OCI-LY7 (cell line): ENCODE data around the gene CMTM3. TPM values are rescaled to one million over a fixed set of nuclear protein-coding genes. Genes with fewer than 3 reads are reported as not detected.

ENCODE experiments used
- BruUV-seq: library from RNA; stranded (reverse); fragments of 400-500 nt; replicated peaks from 2 replicates; lab custom pipeline; 2021; lab: Mats Ljungman, UMichigan
- CTCF ChIA-PET: fragments of 300-600 bp; sonication (Branson Sonifier 250); formaldehyde crosslinking; loops from one replicate; lab custom pipeline; 2022; ENCODE audit warnings: antibody characterized with exemption; ENCODE audit not compliant: unreplicated experiment; lab: Charles Lee
- POLR2A ChIA-PET: fragments of 300-600 bp; sonication (Branson Sonifier 250); formaldehyde crosslinking; loops from one replicate; lab custom pipeline; 2022; ENCODE audit warnings: antibody characterized with exemption; lab: Charles Lee
- DNase-seq: peaks from one replicate; pipeline ENCODE4 v3.0.0-alpha.2; 2015; ENCODE audit warnings: low spot score
- H2AFZ ChIP-seq: fragments of 200-600 bp; sonication (generic), shearing (Covaris generic); 2 replicates; pipeline ENCODE4 v1.6.1; 2014; ENCODE audit warnings: mild to moderate bottlenecking, antibody characterized with exemption, low read length, moderate library complexity
- H3K27ac ChIP-seq: fragments of 200-600 bp; sonication (generic); 2 replicates; pipeline ENCODE4 v1.5.1; 2014; ENCODE audit warnings: mixed run types, low read depth, mild to moderate bottlenecking, moderate library complexity, low read length, inconsistent platforms; ENCODE audit not compliant: poor library complexity, severe bottlenecking
- H3K36me3 ChIP-seq: fragments of 200-600 bp; sonication (generic); 2 replicates; pipeline ENCODE4 v1.6.1; 2014; ENCODE audit warnings: mild to moderate bottlenecking, antibody characterized with exemption, low read length, moderate library complexity, mixed read lengths; ENCODE audit not compliant: insufficient read depth
- H3K4me1 ChIP-seq: fragments of 200-600 bp; sonication (generic); 2 replicates; pipeline ENCODE4 v1.5.1; 2014; ENCODE audit warnings: mild to moderate bottlenecking, low read length; ENCODE audit not compliant: insufficient read depth, poor library complexity, severe bottlenecking
- H3K4me2 ChIP-seq: fragments of 200-600 bp; sonication (generic); 2 replicates; pipeline ENCODE4 v1.6.1; 2014; ENCODE audit warnings: mild to moderate bottlenecking, low read length
- H3K4me3 ChIP-seq: fragments of 200-600 bp; sonication (generic); 2 replicates; pipeline ENCODE4 v1.5.1; 2014; ENCODE audit warnings: mild to moderate bottlenecking, low read depth, low read length; ENCODE audit not compliant: poor library complexity, severe bottlenecking
- H3K79me2 ChIP-seq: fragments of 200-600 bp; sonication (generic); 2 replicates; pipeline ENCODE4 v1.6.1; 2016; ENCODE audit warnings: low read depth, mild to moderate bottlenecking, low read length, moderate library complexity, mixed read lengths; ENCODE audit not compliant: insufficient read depth
- H3K9me2 ChIP-seq: fragments of 200-600 bp; sonication (generic); 2 replicates; pipeline ENCODE4 v1.6.1; 2016; ENCODE audit warnings: mild to moderate bottlenecking, low read length, mixed read lengths; ENCODE audit not compliant: insufficient read depth
- H3K9me3 ChIP-seq: fragments of 200-600 bp; sonication (generic); 2 replicates; pipeline ENCODE4 v1.6.1; 2014; ENCODE audit warnings: mild to moderate bottlenecking, mixed run types, low read length, mixed read lengths
- H4K20me1 ChIP-seq: fragments of 200-600 bp; sonication (generic); 2 replicates; pipeline ENCODE4 v1.6.1; 2014; ENCODE audit warnings: mild to moderate bottlenecking, antibody characterized with exemption, low read length, moderate library complexity, mixed read lengths; ENCODE audit not compliant: insufficient read depth
- CTCF ChIP-seq: fragments of 200-600 bp; sonication (generic); conservative IDR thresholded peaks from 2 replicates; pipeline ENCODE4 v1.5.1; 2014; ENCODE audit warnings: mild to moderate bottlenecking, antibody characterized with exemption, low read length, moderate library complexity, mixed read lengths
- EZH2phosphoT487 ChIP-seq: fragments of 200-600 bp; sonication (generic); IDR thresholded peaks from 2 replicates; pipeline ENCODE4 v1.6.1; 2018; ENCODE audit warnings: low read depth, borderline replicate concordance, mild to moderate bottlenecking, mixed run types, antibody characterized with exemption, low read length, moderate library complexity, mixed read lengths
- intact Hi-C: fragments of 100-400 bp; cut with micrococcal nuclease; formaldehyde crosslinking; loops from one replicate; pipeline ENCODE4 v1.10.0; 2022; ENCODE audit not compliant: unreplicated experiment
- total RNA-seq, 2 experiments: library from RNA; depleted of rRNA in 1 of 2; stranded (reverse); fragments of >200 nt in 1 of 2; shearing (Covaris generic) in 1 of 2; gene quantifications; 2 replicates each; pipeline ENCODE4 v1.2.3, GENCODE V29; 2014 to 2022

The CMTM3 gene
- total RNA-seq, 2 experiments from 2014 or later = 5.0 to 30.4 TPM

GRCh38 chr16:66603537-66604375 is 748 bp upstream of the CMTM3 start:
- intact Hi-C loops = loop anchor here (1.0 to 5.0 kb wide), 2 partner anchors 51 to 125 kb away; partner anchors contain the start of genes CKLF and TK2
- H3K9me3 ChIP-seq = peaks cover 15% of the 10 kb centered on the region; the same call in 1 of the 2 replicates
- H3K27ac ChIP-seq = peak overlapping the region; percentile 53
- H3K9me2 ChIP-seq = no peaks in the 10 kb centered on the region
- peak overlapping the region; percentile 84 for H3K4me3 ChIP-seq
- peaks cover 6% of the 10 kb centered on the region; the same call in 1 of the 2 replicates for H4K20me1 ChIP-seq
- CTCF ChIA-PET = no interaction called here
- no TSS peak for BruUV-seq
- POLR2A ChIA-PET = interaction anchor here (0.8 kb wide), 1 partner anchor 264 kb away, joined by 3 read pairs; no protein-coding TSS in a partner anchor
- peaks cover 52% of the 10 kb centered on the region for H3K4me1 ChIP-seq
- H3K4me2 ChIP-seq = peak overlapping the region; percentile 72
- peak overlapping the region; percentile 68 for H2AFZ ChIP-seq
- H3K36me3 ChIP-seq = peaks cover 2% of the 10 kb centered on the region; the same call in 1 of the 2 replicates
- peak; percentile 75 for DNase-seq
- TF ChIP-seq CTCF = no peak
- TF ChIP-seq EZH2phosphoT487 = no peak
- H3K79me2 ChIP-seq = no peaks in the 10 kb centered on the region

GRCh38 chr16:66605177-66605978 is 874 bp downstream of the CMTM3 start:
- Histone ChIP-seq H3K79me2 (no peaks in the 10 kb centered on the region), H3K4me1 (peaks cover 45% of the 10 kb centered on the region), H3K9me2 (no peaks in the 10 kb centered on the region), H3K4me3 (peak overlapping the region; percentile 84), H2AFZ (0 out of 2 replicates have a peak overlapping the region, but pooled peaks have one; percentile 44), H3K4me2 (peak overlapping the region; percentile 91), H3K27ac (no peak overlapping the region), H4K20me1 (peaks cover 6% of the 10 kb centered on the region; the same call in 1 of the 2 replicates), H3K36me3 (peaks cover 17% of the 10 kb centered on the region), H3K9me3 (peaks cover 15% of the 10 kb centered on the region; the same call in 1 of the 2 replicates)
- POLR2A ChIA-PET = no interaction called here
- TF ChIP-seq EZH2phosphoT487 = no peak
- no peak for TF ChIP-seq CTCF
- DNase-seq = peak; percentile 38
- intact Hi-C loops = loop anchor here (5.0 kb wide), 1 partner anchor 198 kb away; no protein-coding TSS in a partner anchor
- no TSS peak for BruUV-seq
- CTCF ChIA-PET = no interaction called here
